ENCODE data around the gene MRPL52. TPM values are rescaled to one million over a fixed set of nuclear protein-coding genes. Genes with fewer than 3 reads are reported as not detected.

MRPL52 gene
- polyA plus RNA-seq, 2 of the 4 experiments (the other 2 are of a cell fraction), result 116 to 172 TPM

GRCh38 chr14:22814373-22814772 is 15.3 kb upstream of the MRPL52 start:
- no peak for ATAC-seq
- Histone ChIP-seq H3K9me3 (no peaks in the 10 kb centered on the region), H3K27ac (peak overlapping the region; percentile 82 to 89), H3K4me2 (peak overlapping the region; percentile 72), H3K4me3 (peak overlapping the region; percentile 38; the same call in 2 of the 3 replicates), H3K4me1 (peaks cover 40% of the 10 kb centered on the region)
- ChIA-PET POLR2A (no interaction called here), CTCF (interaction anchor here (1.2 to 2.6 kb wide), 5 partner anchors 9 to 244 kb away, joined by 3 to 17 read pairs (median 5); no protein-coding TSS in a partner anchor)
- DNase-seq (ENCODE audit: low read depth in 1 of 2, low spot score in 1 of 2), result no peak
- WGBS (ENCODE audit: missing lambda C conversion rate), result 83% methylated on average over 7 of the region's 7 CpGs
- no peak for FAIRE-seq
- TF ChIP-seq GATA3 (IDR thresholded peaks at IDR 0.05; ENCODE audit: borderline replicate concordance) (no peak), FOXS1 (CRISPR knock-in tag; IDR thresholded peaks at IDR 0.05) (no peak), CTCF (IDR thresholded peaks at IDR 0.05) (no peak)

DNA sequence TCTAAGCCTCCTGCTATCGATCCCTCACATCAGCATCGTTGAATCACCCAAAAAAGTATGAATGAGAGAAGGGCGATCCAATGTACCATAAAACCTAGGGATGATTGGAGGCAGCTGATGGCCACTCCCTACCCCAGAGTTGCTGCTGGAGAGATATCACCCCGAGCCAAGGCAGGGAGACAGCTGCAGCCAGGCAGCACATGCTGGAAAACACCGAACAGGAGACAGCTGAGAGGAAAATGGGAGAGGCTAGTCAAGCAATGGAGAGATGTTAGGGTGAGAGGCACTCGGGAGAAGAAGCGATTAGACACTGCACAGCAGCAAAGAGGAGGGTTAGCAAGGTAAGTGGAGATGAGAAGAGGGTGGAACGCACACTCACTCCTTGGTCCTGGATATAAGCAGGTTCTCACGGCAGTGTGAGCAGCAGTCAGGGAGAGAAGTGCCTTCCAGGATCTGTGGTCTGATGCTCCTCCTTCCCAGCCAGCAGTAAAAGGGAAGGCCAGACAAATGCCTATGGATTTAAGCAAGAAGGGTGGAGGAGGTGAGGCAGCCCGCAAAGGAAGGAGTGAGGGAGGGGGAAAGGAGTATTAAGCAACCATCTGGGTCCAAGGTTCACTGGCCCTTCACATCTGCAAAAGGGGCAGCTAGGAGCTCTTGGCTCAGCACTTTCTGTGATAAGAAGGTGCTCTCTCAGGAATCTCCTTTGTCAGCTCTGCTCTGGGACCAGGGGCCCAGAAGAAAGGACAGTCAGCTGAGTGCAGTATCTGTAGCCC is 14.6 kb upstream of the MRPL52 start, which contains the start of gene SLC7A7:
Gene SLC7A7, minus strand, starts transcription at position 495 of the 773 bp plus-strand sequence. CDS start 2,037 bp downstream, outside the sequence.
- Histone ChIP-seq H3K4me1 (peaks cover 47% of the 10 kb centered on the region), H3K4me3 (peak within 1 kb of the TSS; percentile 38), H3K4me2 (peak within 1 kb of the TSS; percentile 72), H3K27ac (peak within 1 kb of the TSS; percentile 82 to 89), H3K9me3 (no peaks in the 10 kb centered on the region)
- ATAC-seq (peak; percentile 61 to 68), FAIRE-seq (no peak), DNase-seq (ENCODE audit: low read depth in 1 of 2, low spot score in 1 of 2) (peak; percentile 38 to 62)
- CTCF ChIA-PET, result interaction anchor here (1.2 to 2.6 kb wide), 4 partner anchors 8 to 245 kb away, joined by 3 to 17 read pairs (median 9); no protein-coding TSS in a partner anchor
- TF ChIP-seq CEBPB (IDR thresholded peaks at IDR 0.05), result peak; percentile 76 to 89
- no peak for TF ChIP-seq EP300 (IDR thresholded peaks at IDR 0.05)
- TF ChIP-seq MAFK (IDR thresholded peaks at IDR 0.05; ENCODE audit: partially characterized antibody), result peak; percentile 68
- WGBS (ENCODE audit: missing lambda C conversion rate), result 44% methylated on average over 10 of the region's 10 CpGs
- POLR2A ChIA-PET, result no interaction called here

DNA sequence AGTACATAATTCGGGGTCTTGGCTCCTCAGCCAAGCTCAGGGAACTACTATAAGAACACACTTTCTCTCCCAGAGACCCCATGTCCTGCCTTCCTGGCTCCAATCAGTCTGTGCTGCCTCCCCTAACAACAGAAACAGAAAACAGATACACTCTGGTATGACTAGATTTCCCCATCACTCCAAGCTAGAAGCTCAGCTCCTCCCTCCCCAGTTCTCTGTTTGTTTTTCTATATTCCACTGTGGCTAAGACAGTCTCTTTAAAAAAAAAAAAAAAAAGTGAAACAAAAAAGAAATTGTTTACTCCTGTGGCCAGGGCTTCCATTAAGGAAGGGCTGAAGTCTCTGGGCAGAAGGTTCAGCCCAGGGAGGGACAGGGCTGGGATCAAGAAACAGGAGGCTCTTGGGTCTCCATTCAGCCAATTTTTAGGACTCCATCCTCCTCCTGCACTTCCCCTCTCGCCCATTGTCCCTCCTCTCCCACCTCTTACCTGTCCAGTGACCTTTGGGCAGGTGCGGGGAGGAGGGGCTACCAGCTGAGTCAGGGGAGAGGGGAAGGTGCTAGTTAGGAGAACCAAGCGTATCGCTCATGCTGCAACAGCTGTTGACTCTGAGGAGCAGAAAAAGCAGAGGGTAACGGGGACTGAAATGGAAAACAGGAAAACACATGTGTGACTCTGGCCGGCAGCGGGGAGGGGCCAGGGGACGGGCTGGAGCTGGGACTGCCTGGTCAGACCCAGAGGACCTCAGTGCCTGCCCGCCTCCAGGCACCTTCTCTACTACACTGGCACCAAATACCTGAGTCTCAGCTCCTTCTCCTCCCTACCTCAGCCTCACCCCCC is 10.3 kb upstream of the MRPL52 start:
- TF ChIP-seq CTCF (IDR thresholded peaks at IDR 0.05), result no peak
- no peak for TF ChIP-seq HES2 (IDR thresholded peaks at IDR 0.05)
- no peak for TF ChIP-seq ZSCAN20 (CRISPR knock-in tag; IDR thresholded peaks at IDR 0.05)
- TF ChIP-seq RAD21 (conservative IDR thresholded peaks at IDR 0.05 in 1 of 2, IDR thresholded peaks at IDR 0.05 in 1 of 2), result no peak
- POLR2A ChIA-PET, result no interaction called here
- Histone ChIP-seq H3K9me3 (no peaks in the 10 kb centered on the region), H3K4me3 (no peak overlapping the region), H3K27ac (peak overlapping the region; percentile 82 to 93), H3K4me2 (peak overlapping the region; percentile 65), H3K4me1 (peaks cover 88% of the 10 kb centered on the region)
- DNase-seq (ENCODE audit: low read depth in 1 of 2, low spot score in 1 of 2), result peak in 1 of 2 experiments; percentile 35
- FAIRE-seq, result no peak
- ATAC-seq, result peak in 1 of 2 experiments; percentile 5; a peak in 1 of 6 replicates
- 50% methylated on average over 10 of the region's 10 CpGs for WGBS (ENCODE audit: missing lambda C conversion rate)
- CTCF ChIA-PET, result interaction anchor here (0.6 to 11.7 kb wide), 7 partner anchors 14 to 289 kb away, joined by 3 to 259 read pairs (median 4); no protein-coding TSS in a partner anchor

DNA sequence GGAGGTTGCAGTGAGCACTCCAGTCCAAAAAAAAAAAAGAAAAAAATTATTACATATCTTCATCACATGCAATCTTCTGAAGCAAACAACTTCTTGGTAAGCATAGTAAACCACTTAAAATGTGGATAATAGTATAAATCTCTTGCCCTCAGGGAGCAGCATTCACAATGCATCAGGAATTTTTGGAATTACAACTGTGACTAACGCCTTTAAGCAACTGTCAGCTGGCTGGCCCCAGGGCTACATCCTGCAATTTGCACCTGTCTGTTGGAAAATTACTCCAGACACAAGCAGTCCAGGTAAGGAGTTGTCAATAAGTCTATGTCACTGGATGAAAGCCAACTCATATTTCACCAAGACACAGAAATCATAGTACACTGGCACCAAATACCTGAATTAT is 9.0 kb upstream of the MRPL52 start:
- no peak for ATAC-seq
- Histone ChIP-seq H3K9me3 (no peaks in the 10 kb centered on the region), H3K4me1 (peaks cover 85% of the 10 kb centered on the region), H3K4me2 (peak overlapping the region; percentile 79), H3K27ac (peak overlapping the region; percentile 82 to 93), H3K4me3 (no peak overlapping the region)
- FAIRE-seq, result no peak
- peak in 1 of 2 experiments; percentile 28 for DNase-seq (ENCODE audit: low read depth in 1 of 2, low spot score in 1 of 2)
- ChIA-PET POLR2A (interaction anchor here (0.6 kb wide), 1 partner anchor 473 kb away, joined by 4 read pairs; no protein-coding TSS in a partner anchor), CTCF (interaction anchor here (1.3 to 11.7 kb wide), 7 partner anchors 10 to 265 kb away, joined by 3 to 259 read pairs (median 17); no protein-coding TSS in a partner anchor)
- WGBS (ENCODE audit: missing lambda C conversion rate), result 31% methylated on average over 1 of the region's 1 CpG
- TF ChIP-seq FOXS1 (CRISPR knock-in tag; IDR thresholded peaks at IDR 0.05), result no peak
- TF ChIP-seq RCOR1 (IDR thresholded peaks at IDR 0.05; ENCODE audit: low read depth, low read length), result no peak
- TF ChIP-seq RARB (CRISPR knock-in tag; IDR thresholded peaks at IDR 0.05), result no peak
- TF ChIP-seq JUN (IDR thresholded peaks at IDR 0.05), result no peak
- TF ChIP-seq CHD4 (IDR thresholded peaks at IDR 0.05; ENCODE audit: borderline replicate concordance), result no peak
- no peak for TF ChIP-seq TP53 (CRISPR knock-in tag; IDR thresholded peaks at IDR 0.05)
- TF ChIP-seq CTCF (IDR thresholded peaks at IDR 0.05), result no peak
- no peak for TF ChIP-seq HOXA7 (CRISPR knock-in tag; IDR thresholded peaks at IDR 0.05)
- TF ChIP-seq CHD2 (IDR thresholded peaks at IDR 0.05; ENCODE audit: low read length, partially characterized antibody), result no peak
- TF ChIP-seq MAX (IDR thresholded peaks at IDR 0.05), result no peak
- TF ChIP-seq EHF (CRISPR knock-in tag; IDR thresholded peaks at IDR 0.05), result no peak
- TF ChIP-seq PHF8 (IDR thresholded peaks at IDR 0.05; ENCODE audit: borderline replicate concordance, low read depth), result no peak

Data from A549 (cell line).